Neural cell (in vitro differentiated cells): ENCODE results near the gene MOV10L1. TPM values are rescaled to one million over a fixed set of nuclear protein-coding genes. Genes with fewer than 3 reads are reported as not detected.

ENCODE experiments used
- H2AFZ ChIP-seq: fragments of 200-600, 300-800 bp; sonication (generic), shearing (Covaris generic); 2 replicates; pipeline ENCODE4 v1.6.0; 2014; ENCODE audit warnings: low read depth, mild to moderate bottlenecking, antibody characterized with exemption, low read length, moderate library complexity
- H3F3A ChIP-seq: fragments of 200-600 bp; shearing (Covaris generic); 2 replicates; pipeline ENCODE4 v1.6.1; 2016; ENCODE audit warnings: mild to moderate bottlenecking, moderate library complexity, mixed read lengths, antibody characterized with exemption, low read length; ENCODE audit not compliant: insufficient read depth, poor library complexity, severe bottlenecking
- H3K27ac ChIP-seq: fragments of 200-600, 300-800 bp; sonication (generic), shearing (Covaris generic); 2 replicates; pipeline ENCODE4 v1.5.1; 2014; ENCODE audit warnings: mild to moderate bottlenecking, low read length, moderate library complexity
- H3K27me3 ChIP-seq: fragments of 300-800, 200-600 bp; sonication (generic), shearing (Covaris generic); 2 replicates; pipeline ENCODE4 v1.6.0; 2014; ENCODE audit warnings: mild to moderate bottlenecking, low read depth, low read length, moderate library complexity; ENCODE audit not compliant: insufficient read depth
- H3K36me3 ChIP-seq: fragments of 300-800, 200-600 bp; sonication (generic), shearing (Covaris generic); 2 replicates; pipeline ENCODE4 v1.5.1; 2014; ENCODE audit warnings: mild to moderate bottlenecking, antibody characterized with exemption, low read length, moderate library complexity; ENCODE audit not compliant: insufficient read depth
- H3K4me2 ChIP-seq: fragments of 300-800, 200-600 bp; sonication (generic), shearing (Covaris generic); 2 replicates; pipeline ENCODE4 v1.6.0; 2014; ENCODE audit warnings: mild to moderate bottlenecking, low read length
- H3K4me3 ChIP-seq: fragments of 300-800, 200-600 bp; sonication (generic), shearing (Covaris generic); 2 replicates; pipeline ENCODE4 v1.5.1; 2014; ENCODE audit warnings: mild to moderate bottlenecking, low read length, moderate library complexity
- H3K79me2 ChIP-seq: fragments of 200-600 bp; shearing (Covaris generic); replicated peaks from 2 replicates; pipeline ENCODE4 v1.6.0; 2014; ENCODE audit warnings: mild to moderate bottlenecking, low read length, moderate library complexity; ENCODE audit not compliant: insufficient read depth
- H3K9ac ChIP-seq: fragments of 300-800, 200-600 bp; sonication (generic), shearing (Covaris generic); 2 replicates; pipeline ENCODE4 v1.6.1; 2016; ENCODE audit warnings: mild to moderate bottlenecking, low read length, mixed read lengths
- H3K9me2 ChIP-seq: fragments of 200-600 bp; shearing (Covaris generic); 2 replicates; pipeline ENCODE4 v1.6.1; 2016; ENCODE audit warnings: mild to moderate bottlenecking, low read length, mixed read lengths; ENCODE audit not compliant: insufficient read depth
- H3K9me3 ChIP-seq: fragments of 200-600, 300-800 bp; sonication (generic), shearing (Covaris generic); 2 replicates; pipeline ENCODE4 v1.6.1; 2016; ENCODE audit warnings: mild to moderate bottlenecking, mixed run types, low read length, moderate library complexity, mixed read lengths
- H4K20me1 ChIP-seq: fragments of 200-600 bp; shearing (Covaris generic); 2 replicates; pipeline ENCODE4 v1.6.1; 2016; ENCODE audit warnings: mild to moderate bottlenecking, mixed run types; ENCODE audit not compliant: insufficient read depth
- CTCF ChIP-seq: fragments of 450-650 bp; IDR thresholded peaks from 2 replicates; pipeline ENCODE4 v1.5.1; 2014; ENCODE audit warnings: antibody characterized with exemption, mild to moderate bottlenecking, moderate library complexity; ENCODE audit not compliant: poor library complexity, severe bottlenecking
- EP300 ChIP-seq: fragments of 450-650 bp; conservative IDR thresholded peaks from 2 replicates; pipeline ENCODE4 v1.6.1; 2014; ENCODE audit warnings: antibody characterized with exemption, mild to moderate bottlenecking, moderate library complexity; ENCODE audit not compliant: poor library complexity, severe bottlenecking
- EZH2 ChIP-seq: fragments of 200-600, 300-800 bp; shearing (Covaris generic), sonication (generic); IDR thresholded peaks from 2 replicates; pipeline ENCODE4 v1.6.1; 2014; ENCODE audit warnings: antibody characterized with exemption, low read length, borderline replicate concordance, mild to moderate bottlenecking; ENCODE audit not compliant: insufficient read depth, poor library complexity, severe bottlenecking
- MXI1 ChIP-seq: fragments of 450-650 bp; conservative IDR thresholded peaks from 2 replicates; pipeline ENCODE4 v1.6.1; 2014; ENCODE audit warnings: antibody characterized with exemption, mild to moderate bottlenecking; ENCODE audit not compliant: poor library complexity, severe bottlenecking
- POLR2AphosphoS5 ChIP-seq: IDR thresholded peaks from 2 replicates; pipeline ENCODE4 v1.6.1; 2012
- RAD21 ChIP-seq: fragments of 450-650 bp; conservative IDR thresholded peaks from 2 replicates; pipeline ENCODE4 v1.6.1; 2014; ENCODE audit warnings: antibody characterized with exemption, mild to moderate bottlenecking, moderate library complexity
- REST ChIP-seq: IDR thresholded peaks from 2 replicates; pipeline ENCODE4 v1.6.1; 2012; ENCODE audit warnings: borderline replicate concordance
- SMC3 ChIP-seq: fragments of 450-650 bp; conservative IDR thresholded peaks from 2 replicates; pipeline ENCODE4 v1.6.1; 2014; ENCODE audit warnings: antibody characterized with exemption, mild to moderate bottlenecking, moderate library complexity; ENCODE audit not compliant: poor library complexity
- TAF1 ChIP-seq: IDR thresholded peaks from 2 replicates; pipeline ENCODE4 v1.6.1; 2012; ENCODE audit warnings: low read depth
- polyA plus RNA-seq: library from polyadenylated mRNA; depleted of rRNA; stranded (reverse); fragments of >200 nt; gene quantifications from 2 replicates; pipeline ENCODE4 v1.2.3, GENCODE V29; 2014

Gene MOV10L1
- polyA plus RNA-seq, 1 donor from 2014 or later = not detected

- no peaks in the 10 kb centered on the region for H3F3A ChIP-seq
- no peak overlapping the region for H2AFZ ChIP-seq
- no peaks in the 10 kb centered on the region for H3K27me3 ChIP-seq
- H3K9me3 ChIP-seq = no peaks in the 10 kb centered on the region
- no peaks in the 10 kb centered on the region for H4K20me1 ChIP-seq
- H3K9me2 ChIP-seq = no peaks in the 10 kb centered on the region
- no peak overlapping the region for H3K4me3 ChIP-seq
- H3K4me2 ChIP-seq = no peak overlapping the region
- H3K9ac ChIP-seq = no peak overlapping the region
- H3K36me3 ChIP-seq = no peaks in the 10 kb centered on the region
- no peaks in the 10 kb centered on the region for H3K79me2 ChIP-seq
- no peak for TF ChIP-seq TAF1
- TF ChIP-seq EZH2 = no peak
- no peak for TF ChIP-seq RAD21
- no peak for TF ChIP-seq REST
- TF ChIP-seq SMC3 = no peak
- no peak for TF ChIP-seq EP300
- TF ChIP-seq MXI1 = no peak
- no peak for TF ChIP-seq CTCF
- no peak for TF ChIP-seq POLR2AphosphoS5
- H3K27ac ChIP-seq = no peak overlapping the region
Observed at GRCh38 chr22:50180727-50181521, 91.1 kb downstream of the MOV10L1 start.

GRCh38 chr22:50182176-50183081 is 92.6 kb downstream of the MOV10L1 start:
- Histone ChIP-seq H3K4me3 (no peak overlapping the region), H3K9ac (no peak overlapping the region), H3K27ac (no peak overlapping the region), H3F3A (no peaks in the 10 kb centered on the region), H2AFZ (no peak overlapping the region), H3K4me2 (no peak overlapping the region), H3K27me3 (no peaks in the 10 kb centered on the region), H3K9me3 (no peaks in the 10 kb centered on the region), H4K20me1 (no peaks in the 10 kb centered on the region), H3K79me2 (peaks cover 2% of the 10 kb centered on the region), H3K9me2 (no peaks in the 10 kb centered on the region), H3K36me3 (no peaks in the 10 kb centered on the region)
- no peak for TF ChIP-seq POLR2AphosphoS5
